Dedifferentiated amniotic fluid mesenchymal stem cell (primary cell): ENCODE measurements around the gene NRAP.
A peak's percentile ranks its signal among the peaks of the same experiment; 100 is the strongest.

ENCODE experiments used
- DNase-seq: peaks from one replicate; pipeline ENCODE4 v3.0.0-alpha.2; 2016; ENCODE audit errors: extremely low spot score

Gene NRAP

GRCh38 chr10:113609704-113610108 lies 54.1 kb downstream of the NRAP start:
- DNase-seq, result no peak

GRCh38 chr10:113605268-113605978 lies 58.4 kb downstream of the NRAP start:
- DNase-seq, result no peak

GRCh38 chr10:113604572-113604971 lies 59.3 kb downstream of the NRAP start:
- DNase-seq, result no peak

GRCh38 chr10:113603057-113603777 lies 60.6 kb downstream of the NRAP start:
- DNase-seq, result no peak

DNA sequence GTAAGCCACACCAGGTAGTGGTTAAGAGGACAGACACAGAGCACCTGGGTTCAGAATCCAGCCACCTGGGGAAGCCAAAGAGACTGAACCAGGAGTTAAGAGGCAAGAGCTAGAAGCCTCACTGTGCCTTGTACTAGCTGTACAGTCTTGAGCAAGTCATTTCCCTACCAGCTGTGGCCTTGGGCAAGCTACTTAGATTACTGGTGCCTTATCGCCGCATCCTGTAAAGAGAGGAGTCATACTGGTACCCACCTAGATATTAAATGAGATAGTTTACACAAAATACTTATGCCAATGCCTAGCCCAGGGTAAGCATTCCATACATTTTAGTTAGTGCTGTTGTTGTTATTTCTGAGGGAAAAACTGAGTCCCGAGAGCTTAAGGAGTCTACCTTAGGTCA lies 63.3 kb downstream of the NRAP start:
- no peak for DNase-seq

GRCh38 chr10:113594652-113595051 lies 69.2 kb downstream of the NRAP start:
- no peak for DNase-seq

DNA sequence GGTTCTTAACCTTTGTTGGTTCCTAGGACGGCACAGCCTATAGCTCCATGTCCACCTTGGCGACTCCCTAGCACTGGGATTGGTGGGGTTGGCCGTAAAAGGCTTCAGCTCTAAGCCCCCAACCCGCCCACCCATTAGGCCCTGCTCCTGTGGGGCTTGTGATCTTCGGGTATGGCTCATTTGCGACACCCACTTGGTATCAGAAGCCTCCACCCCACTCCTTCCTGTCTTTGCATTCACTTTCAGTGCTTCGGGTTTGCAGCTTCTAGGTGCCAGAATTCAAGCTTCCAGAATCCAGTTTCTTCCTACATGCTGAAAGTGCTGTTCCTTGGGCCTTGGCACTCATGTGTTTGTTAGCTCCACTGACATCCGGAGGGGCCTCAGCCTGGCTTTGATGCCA lies 71.5 kb downstream of the NRAP start:
- DNase-seq, result no peak

- DNase-seq, result no peak
Measured at GRCh38 chr10:113590581-113590980, 73.3 kb downstream of the NRAP start.

DNA sequence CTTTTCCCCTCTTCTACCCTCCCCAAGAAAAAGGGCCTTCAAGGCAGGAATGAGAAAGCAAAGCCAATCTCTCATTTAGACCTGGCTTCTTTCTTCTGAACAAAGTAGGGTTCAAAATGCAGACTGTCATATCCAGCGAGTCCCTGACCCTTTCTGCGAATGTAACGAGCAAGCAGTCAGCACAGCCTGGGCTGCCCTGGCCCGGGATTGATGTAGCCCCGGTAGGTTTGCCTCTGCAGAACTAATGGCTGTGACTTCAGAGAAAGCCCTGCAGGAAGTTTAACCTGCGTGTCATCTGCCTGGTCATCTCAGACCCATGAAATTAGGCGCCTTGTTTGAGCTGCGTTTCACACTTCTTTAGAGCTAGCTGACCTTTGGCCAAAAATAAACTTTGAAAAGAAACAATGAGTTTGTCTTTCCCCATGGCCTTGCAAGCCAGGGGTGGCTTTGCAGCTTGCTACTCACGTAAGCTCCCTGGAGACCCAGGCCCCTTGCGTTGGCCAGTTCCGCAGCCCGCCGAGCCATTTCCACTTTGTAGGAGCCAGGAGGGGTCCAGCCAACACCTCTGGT lies 74.6 kb downstream of the NRAP start:
- no peak for DNase-seq

DNA sequence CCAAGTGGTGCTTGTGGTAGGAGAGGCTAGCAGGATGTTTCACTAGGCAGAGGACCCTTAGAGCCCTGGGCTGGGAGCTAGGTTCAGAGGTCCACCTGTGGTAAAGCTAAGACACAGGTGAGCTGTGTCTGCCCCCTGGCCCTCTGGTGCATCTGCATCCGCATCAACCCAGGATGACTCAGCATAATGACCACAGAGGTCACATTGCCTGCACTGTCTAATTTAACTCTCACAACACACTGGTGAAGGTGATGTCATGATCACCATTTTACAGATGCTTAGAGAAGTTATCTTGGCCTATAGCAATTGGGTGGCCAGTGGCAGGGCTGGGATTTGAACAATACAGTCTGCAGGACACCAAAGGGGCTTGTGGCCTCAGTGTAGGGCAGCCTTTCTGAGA lies 77.9 kb downstream of the NRAP start:
- DNase-seq, result no peak

GRCh38 chr10:113583571-113583970 lies 80.3 kb downstream of the NRAP start:
- no peak for DNase-seq

- DNase-seq, result no peak
Measured at GRCh38 chr10:113581092-113581491, 82.7 kb downstream of the NRAP start.

DNA sequence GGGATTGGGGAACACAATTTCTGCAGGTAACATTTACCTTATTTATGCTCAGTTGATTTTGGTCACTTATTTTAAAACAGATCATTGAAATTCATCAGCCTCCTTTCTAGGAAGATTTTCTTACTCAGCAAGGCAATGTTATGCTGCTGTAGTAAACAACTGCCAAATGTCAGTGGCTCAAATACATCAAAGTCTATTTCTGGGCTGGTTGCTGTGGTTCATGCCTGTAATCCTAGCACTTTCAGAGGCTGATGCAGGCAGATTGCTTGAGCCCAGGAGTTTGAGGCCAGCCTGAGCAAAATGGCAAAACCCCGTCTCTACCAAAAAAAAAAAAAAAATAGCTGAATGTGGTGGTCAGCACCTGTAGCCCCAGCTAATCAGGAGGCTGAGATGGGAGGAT lies 85.1 kb downstream of the NRAP start:
- DNase-seq, result no peak

DNA sequence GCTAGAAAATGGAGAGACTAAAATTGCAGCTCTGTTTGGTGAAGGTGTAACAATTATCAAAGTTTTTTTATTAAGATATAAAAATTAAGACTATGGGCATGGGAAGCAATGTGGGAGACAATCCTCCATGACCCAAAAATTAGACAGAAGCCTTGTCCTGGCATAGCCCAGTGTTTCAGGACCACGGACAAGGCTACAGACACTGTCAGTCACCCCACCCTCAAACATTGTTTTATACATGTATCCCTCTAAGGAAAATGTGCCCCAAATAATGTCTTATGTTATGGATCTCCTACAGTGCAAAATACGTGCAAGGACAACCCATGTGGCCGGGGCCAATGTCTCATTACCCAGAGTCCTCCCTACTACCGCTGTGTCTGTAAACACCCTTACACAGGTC lies 87.0 kb downstream of the NRAP start:
- DNase-seq, result no peak

DNA sequence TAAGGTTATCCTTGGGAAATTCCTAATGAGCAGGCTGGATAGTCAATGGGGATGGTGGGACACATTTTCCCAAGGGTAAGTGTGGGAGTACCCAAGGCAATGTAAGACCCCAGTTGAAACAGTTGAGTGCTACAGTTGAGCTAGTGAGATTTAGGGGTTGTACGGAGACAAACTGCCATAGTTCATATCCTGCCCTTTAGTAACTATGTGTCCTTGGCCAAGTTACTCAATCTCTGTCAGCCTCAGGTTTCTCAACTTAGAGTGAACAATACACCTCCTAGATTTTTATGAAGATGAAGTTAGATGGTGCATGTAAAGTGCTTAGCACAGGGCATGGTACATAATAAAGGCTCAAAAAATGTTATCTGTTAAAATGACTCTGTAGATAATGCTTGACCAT lies 90.5 kb downstream of the NRAP start:
- no peak for DNase-seq

GRCh38 chr10:113572520-113573290 lies 91.1 kb downstream of the NRAP start:
- DNase-seq, result no peak

- DNase-seq, result no peak
Measured at GRCh38 chr10:113569576-113569975, 94.3 kb downstream of the NRAP start.

DNA sequence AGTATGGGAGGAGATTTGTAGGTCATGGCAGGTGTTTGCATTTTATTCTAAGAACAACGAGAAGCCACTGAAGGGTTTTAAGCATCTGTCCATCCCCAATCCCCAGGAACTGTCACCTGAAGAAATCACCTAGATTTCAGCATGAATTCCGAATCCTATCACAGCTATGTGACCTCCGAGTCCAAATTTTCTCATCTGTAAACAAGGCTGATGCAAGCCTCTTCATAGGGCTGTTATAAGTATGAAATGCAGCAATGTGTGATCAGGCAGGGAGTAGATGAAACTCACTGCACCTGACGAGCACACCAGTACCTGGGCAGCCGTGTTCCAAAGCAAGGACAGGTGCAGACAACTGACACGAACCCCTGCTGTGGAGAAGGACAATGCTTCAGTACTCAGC lies 97.0 kb downstream of the NRAP start:
- DNase-seq, result no peak

- DNase-seq, result no peak
Measured at GRCh38 chr10:113565364-113565763, 98.5 kb downstream of the NRAP start.

DNA sequence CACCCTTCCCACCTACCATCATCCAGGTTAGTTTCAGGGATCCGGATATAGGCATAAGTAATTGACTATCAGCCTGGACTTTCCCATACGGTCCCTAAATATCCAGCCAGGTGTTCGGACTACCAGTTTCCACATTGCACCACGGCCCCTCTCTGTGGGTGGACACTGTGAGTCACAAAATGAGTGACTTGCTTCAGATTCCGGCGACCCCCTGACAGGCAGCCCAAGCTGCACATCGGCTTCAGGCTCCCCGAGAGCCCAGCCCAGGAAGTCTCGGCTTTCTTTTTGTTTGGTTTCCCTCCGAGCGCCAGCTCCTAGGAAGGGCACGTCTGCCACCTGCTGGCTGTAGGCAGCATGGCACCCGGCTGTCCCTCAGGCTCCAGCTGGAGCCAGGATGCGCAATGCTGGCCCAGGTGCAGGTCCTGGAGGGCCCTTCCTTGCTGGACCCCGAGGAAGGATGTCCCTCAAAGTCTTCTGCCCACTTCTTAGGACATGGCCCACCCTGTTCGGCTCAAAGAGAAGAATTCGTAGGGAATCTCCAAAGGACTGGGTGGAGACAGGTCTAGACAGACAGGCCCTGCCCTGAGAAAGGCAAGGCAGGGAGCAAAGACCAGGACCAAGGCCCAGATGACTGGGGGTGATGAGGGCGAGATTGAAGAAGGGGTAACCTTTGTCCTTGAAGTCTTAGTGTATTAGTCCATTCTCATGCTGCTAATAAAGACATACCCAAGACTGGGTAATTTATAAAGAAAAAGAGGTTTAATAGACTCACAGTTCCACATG lies 100.3 kb downstream of the NRAP start:
- peak; percentile 53 for DNase-seq

GRCh38 chr10:113562704-113563103 lies 101.1 kb downstream of the NRAP start:
- DNase-seq, result no peak

GRCh38 chr10:113562069-113562468 lies 101.8 kb downstream of the NRAP start:
- no peak for DNase-seq
